Common myeloid progenitor, CD34-positive (primary cell): ENCODE measurements around the gene RSF1.

ENCODE experiments used
- CTCF ChIA-PET: fragments of 350-600 bp; sonication (Branson Sonifier 250); formaldehyde crosslinking; loops from one replicate; lab custom pipeline; 2021; ENCODE audit warnings: antibody characterized with exemption; lab: Charles Lee
- POLR2A ChIA-PET: fragments of 350-600 bp; sonication (Branson Sonifier 250); formaldehyde crosslinking; loops from one replicate; lab custom pipeline; 2021; ENCODE audit warnings: antibody characterized with exemption; lab: Charles Lee
- DNase-seq, 3 donors: peaks; one replicate each; pipeline versions ENCODE4 v3.0.0 to v3.0.0-alpha.2; 2013
- H3K27ac ChIP-seq, 2 experiments: 1 replicate in 1 of 2; 2 replicates in 1 of 2; pipeline ENCODE4 v1.7.0; 2013; ENCODE audit warnings: inconsistent platforms in 2 of 2, low read length in 2 of 2, mild to moderate bottlenecking in 2 of 2, low read depth in 1 of 2, moderate library complexity in 1 of 2; ENCODE audit not compliant: severe bottlenecking in 2 of 2, insufficient read depth in 1 of 2, poor library complexity in 1 of 2
- H3K27me3 ChIP-seq, 5 experiments: replicated peaks in 2 of 5; 1 replicate in 3 of 5; 2 replicates in 2 of 5; pipeline versions ENCODE4 v1.6.1 to v1.7.0; 2013; ENCODE audit warnings: low read length in 4 of 5, mild to moderate bottlenecking in 2 of 5, moderate library complexity in 2 of 5, inconsistent platforms in 1 of 5; ENCODE audit not compliant: insufficient read depth in 5 of 5, control insufficient read depth in 4 of 5
- H3K36me3 ChIP-seq, 4 experiments: 1 replicate in 2 of 4; 2 replicates in 2 of 4; pipeline versions ENCODE4 v1.6.1 to v1.7.0; 2013; ENCODE audit warnings: low read length in 3 of 4, control low read depth in 1 of 4, mild to moderate bottlenecking in 1 of 4; ENCODE audit not compliant: control insufficient read depth in 4 of 4, insufficient read depth in 4 of 4
- H3K4me1 ChIP-seq, 4 experiments: 1 replicate in 3 of 4; 2 replicates in 1 of 4; pipeline versions ENCODE4 v1.6.1 to v1.7.1; 2013; ENCODE audit warnings: low read length in 3 of 4, mild to moderate bottlenecking in 3 of 4, control low read depth in 1 of 4, inconsistent platforms in 1 of 4, moderate library complexity in 1 of 4; ENCODE audit not compliant: control insufficient read depth in 4 of 4, insufficient read depth in 4 of 4; ENCODE audit errors: control extremely low read depth in 1 of 4
- H3K4me3 ChIP-seq, 7 experiments: 1 replicate in 4 of 7; 2 replicates in 3 of 7; pipeline versions ENCODE4 v1.5.1 to v1.7.0; 2013; ENCODE audit warnings: mild to moderate bottlenecking in 7 of 7, low read length in 6 of 7, moderate library complexity in 6 of 7, inconsistent platforms in 2 of 7, low read depth in 2 of 7, control low read depth in 1 of 7; ENCODE audit not compliant: insufficient read depth in 4 of 7, control insufficient read depth in 1 of 7; ENCODE audit errors: extremely low read depth in 1 of 7
- H3K9me3 ChIP-seq, 5 experiments: 1 replicate in 4 of 5; 2 replicates in 1 of 5; pipeline versions ENCODE4 v1.6.1 to v1.7.1; 2013; ENCODE audit warnings: low read length in 4 of 5, mild to moderate bottlenecking in 2 of 5, inconsistent platforms in 1 of 5, low read depth in 1 of 5, moderate library complexity in 1 of 5; ENCODE audit not compliant: control insufficient read depth in 4 of 5, insufficient read depth in 2 of 5; ENCODE audit errors: control extremely low read depth in 1 of 5
- WGBS: methylation state at CpG from one replicate; pipeline ENCODE4 v1.1.5; 2013; ENCODE audit not compliant: insufficient coverage; 5-methylcytosine and 5-hydroxymethylcytosine counted together

Gene RSF1

GRCh38 chr11:77672264-77672663 lies 148.3 kb downstream of the RSF1 start:
- CTCF ChIA-PET, result no interaction called here
- no peaks in the 10 kb centered on the region for H3K27me3 ChIP-seq
- POLR2A ChIA-PET, result no interaction called here
- peaks cover 0 to 7% (median 3%) of the 10 kb centered on the region in 4 experiments for H3K4me1 ChIP-seq
- no peak overlapping the region for H3K4me3 ChIP-seq
- DNase-seq, result no peak
- H3K27ac ChIP-seq, result no peak overlapping the region
- peaks cover 33 to 87% (median 47%) of the 10 kb centered on the region in 4 experiments for H3K36me3 ChIP-seq
- no peaks in the 10 kb centered on the region for H3K9me3 ChIP-seq
- WGBS, result no CpG with 5 or more reads among the region's 1 CpG

GRCh38 chr11:77669848-77670511 lies 150.5 kb downstream of the RSF1 start:
- H3K36me3 ChIP-seq, result peaks cover 37 to 83% (median 48%) of the 10 kb centered on the region in 4 experiments
- 100% methylated on average over 1 of the region's 2 CpGs for WGBS
- POLR2A ChIA-PET, result no interaction called here
- H3K27ac ChIP-seq, result no peak overlapping the region
- no peaks in the 10 kb centered on the region for H3K4me1 ChIP-seq
- no peaks in the 10 kb centered on the region for H3K27me3 ChIP-seq
- H3K4me3 ChIP-seq, result no peak overlapping the region
- DNase-seq, result no peak
- no peaks in the 10 kb centered on the region for H3K9me3 ChIP-seq
- CTCF ChIA-PET, result interaction anchor here (0.8 kb wide), 1 partner anchor 16 kb away, joined by 3 read pairs; no protein-coding TSS in a partner anchor

GRCh38 chr11:77668760-77669159 lies 151.8 kb downstream of the RSF1 start:
- peaks cover 35 to 77% (median 46%) of the 10 kb centered on the region in 4 experiments for H3K36me3 ChIP-seq
- no peak overlapping the region for H3K27ac ChIP-seq
- WGBS, result 100% methylated on average over 3 of the region's 3 CpGs
- DNase-seq, result no peak
- POLR2A ChIA-PET, result no interaction called here
- H3K27me3 ChIP-seq, result no peaks in the 10 kb centered on the region
- CTCF ChIA-PET, result interaction anchor here (1.0 kb wide), 1 partner anchor 19 kb away, joined by 3 read pairs; no protein-coding TSS in a partner anchor
- no peak overlapping the region for H3K4me3 ChIP-seq
- H3K4me1 ChIP-seq, result no peaks in the 10 kb centered on the region
- H3K9me3 ChIP-seq, result no peaks in the 10 kb centered on the region

- no peak overlapping the region for H3K4me3 ChIP-seq
- H3K27ac ChIP-seq, result no peak overlapping the region
- DNase-seq, result no peak
- H3K4me1 ChIP-seq, result no peaks in the 10 kb centered on the region
- H3K36me3 ChIP-seq, result peaks cover 23 to 52% (median 34%) of the 10 kb centered on the region in 4 experiments
- no peaks in the 10 kb centered on the region for H3K9me3 ChIP-seq
- H3K27me3 ChIP-seq, result no peaks in the 10 kb centered on the region
- ChIA-PET CTCF (no interaction called here), POLR2A (no interaction called here)
- 100% methylated on average over 1 of the region's 7 CpGs for WGBS
Observed at GRCh38 chr11:77665240-77665965, 155.1 kb downstream of the RSF1 start.

GRCh38 chr11:77661670-77662069 lies 158.9 kb downstream of the RSF1 start:
- peaks cover 7 to 17% (median 12%) of the 10 kb centered on the region in 4 experiments for H3K36me3 ChIP-seq
- ChIA-PET POLR2A (no interaction called here), CTCF (no interaction called here)
- H3K27me3 ChIP-seq, result no peaks in the 10 kb centered on the region
- H3K4me1 ChIP-seq, result no peaks in the 10 kb centered on the region
- H3K9me3 ChIP-seq, result no peaks in the 10 kb centered on the region
- no peak overlapping the region for H3K27ac ChIP-seq
- WGBS, result no CpG with 5 or more reads among the region's 3 CpGs
- no peak overlapping the region for H3K4me3 ChIP-seq
- DNase-seq, result no peak

GRCh38 chr11:77660947-77661346 lies 159.6 kb downstream of the RSF1 start:
- H3K4me3 ChIP-seq, result no peak overlapping the region
- H3K4me1 ChIP-seq, result no peaks in the 10 kb centered on the region
- peaks cover 6 to 16% (median 9%) of the 10 kb centered on the region in 4 experiments for H3K36me3 ChIP-seq
- POLR2A ChIA-PET, result no interaction called here
- H3K9me3 ChIP-seq, result no peaks in the 10 kb centered on the region
- no peak for DNase-seq
- no CpG with 5 or more reads among the region's 1 CpG for WGBS
- CTCF ChIA-PET, result no interaction called here
- H3K27ac ChIP-seq, result no peak overlapping the region
- no peaks in the 10 kb centered on the region for H3K27me3 ChIP-seq
